GM12875 (cell line): ENCODE data around the gene ZNF831.

Experiments
- H3K4me3 ChIP-seq: one replicate; pipeline ENCODE4 v1.5.1; 2011; ENCODE audit warnings: low read depth, low read length, control low read depth
- CTCF ChIP-seq: IDR thresholded peaks from 2 replicates; pipeline ENCODE4 v1.5.1; 2011; ENCODE audit warnings: low read depth, mild to moderate bottlenecking, control low read depth, inconsistent platforms, low read length, moderate library complexity, borderline replicate concordance; ENCODE audit not compliant: insufficient read depth

ZNF831 gene

GRCh38 chr20:59231124-59231804 is 67.6 kb downstream of the ZNF831 start:
- TF ChIP-seq CTCF, result no peak
- H3K4me3 ChIP-seq, result no peak overlapping the region

- no peak overlapping the region for H3K4me3 ChIP-seq
- no peak for TF ChIP-seq CTCF
Measured at GRCh38 chr20:59232618-59233017, 69.0 kb downstream of the ZNF831 start.

- TF ChIP-seq CTCF, result no peak
Measured at GRCh38 chr20:59235226-59235625, 71.6 kb downstream of the ZNF831 start.

GRCh38 chr20:59240006-59240405 is 76.4 kb downstream of the ZNF831 start:
- TF ChIP-seq CTCF, result no peak
- H3K4me3 ChIP-seq, result no peak overlapping the region

More at GRCh38 chr20:59235226-59235625, 71.6 kb downstream of the ZNF831 start:
- no peak overlapping the region for H3K4me3 ChIP-seq

GRCh38 chr20:59242714-59243626 is 79.3 kb downstream of the ZNF831 start:
- no peak for TF ChIP-seq CTCF
- no peak overlapping the region for H3K4me3 ChIP-seq

GRCh38 chr20:59246691-59247400 is 83.2 kb downstream of the ZNF831 start:
- H3K4me3 ChIP-seq, result no peak overlapping the region
- no peak for TF ChIP-seq CTCF
